BE2C (cell line): ENCODE data around the gene ANO8.
A peak's percentile ranks its signal among the peaks of the same experiment; 100 is the strongest.

Experiments
- DNase-seq: peaks from one replicate; pipeline ENCODE4 v3.0.0-alpha.2; 2020
- H3K27me3 ChIP-seq: fragments of 250-450 bp; sonication (Bioruptor Pico); 2 replicates; pipeline ENCODE4 v1.5.1; 2020; ENCODE audit warnings: mild to moderate bottlenecking
- H3K36me3 ChIP-seq: fragments of 250-450 bp; sonication (Bioruptor Pico); 2 replicates; pipeline ENCODE4 v1.5.1; 2020; ENCODE audit warnings: mild to moderate bottlenecking
- H3K4me1 ChIP-seq: fragments of 250-450 bp; sonication (Bioruptor Pico); 2 replicates; pipeline ENCODE4 v1.5.1; 2020
- H3K4me3 ChIP-seq: 2 replicates; pipeline ENCODE4 v1.5.1; 2011; ENCODE audit warnings: low read depth, low read length
- H3K9me3 ChIP-seq: fragments of 250-450 bp; sonication (Bioruptor Pico); 2 replicates; pipeline ENCODE4 v1.5.1; 2020
- CTCF ChIP-seq: IDR thresholded peaks from 2 replicates; pipeline ENCODE4 v1.5.1; 2012; ENCODE audit warnings: mild to moderate bottlenecking, low read depth, low read length

The ANO8 gene

GRCh38 chr19:17347361-17347760 is 12.7 kb upstream of the ANO8 start:
- no peak for DNase-seq
- Histone ChIP-seq H3K4me1 (no peaks in the 10 kb centered on the region), H3K27me3 (no peaks in the 10 kb centered on the region), H3K36me3 (no peaks in the 10 kb centered on the region), H3K4me3 (no peak overlapping the region), H3K9me3 (no peaks in the 10 kb centered on the region)
- TF ChIP-seq CTCF, result no peak

- peak; percentile 78 for DNase-seq
- no peaks in the 10 kb centered on the region for H3K27me3 ChIP-seq
- H3K4me1 ChIP-seq, result no peaks in the 10 kb centered on the region
Observed at GRCh38 chr19:17346109-17346671, 11.5 kb upstream of the ANO8 start.

GRCh38 chr19:17341845-17342244 is 7.2 kb upstream of the ANO8 start:
- H3K4me3 ChIP-seq, result no peak overlapping the region
- TF ChIP-seq CTCF, result no peak
- no peak for DNase-seq
- H3K36me3 ChIP-seq, result no peaks in the 10 kb centered on the region; the same call in 1 of the 2 replicates
- H3K27me3 ChIP-seq, result no peaks in the 10 kb centered on the region
- no peaks in the 10 kb centered on the region for H3K9me3 ChIP-seq
- no peaks in the 10 kb centered on the region for H3K4me1 ChIP-seq

More at GRCh38 chr19:17346109-17346671, 11.5 kb upstream of the ANO8 start:
- TF ChIP-seq CTCF, result peak; percentile 87
- Histone ChIP-seq H3K36me3 (no peaks in the 10 kb centered on the region; the same call in 1 of the 2 replicates), H3K4me3 (no peak overlapping the region), H3K9me3 (no peaks in the 10 kb centered on the region)

- no peaks in the 10 kb centered on the region for H3K4me1 ChIP-seq
- TF ChIP-seq CTCF, result no peak
- H3K36me3 ChIP-seq, result no peaks in the 10 kb centered on the region; the same call in 1 of the 2 replicates
- H3K4me3 ChIP-seq, result no peak overlapping the region
- H3K9me3 ChIP-seq, result no peaks in the 10 kb centered on the region
- no peaks in the 10 kb centered on the region for H3K27me3 ChIP-seq
- no peak for DNase-seq
Observed at GRCh38 chr19:17341386-17341785, 6.7 kb upstream of the ANO8 start.

GRCh38 chr19:17340871-17341357 is 6.3 kb upstream of the ANO8 start:
- Histone ChIP-seq H3K36me3 (no peaks in the 10 kb centered on the region; the same call in 1 of the 2 replicates), H3K27me3 (no peaks in the 10 kb centered on the region), H3K9me3 (no peaks in the 10 kb centered on the region), H3K4me1 (no peaks in the 10 kb centered on the region), H3K4me3 (no peak overlapping the region)
- DNase-seq, result no peak
- no peak for TF ChIP-seq CTCF

GRCh38 chr19:17340302-17340870 is 5.7 kb upstream of the ANO8 start:
- no peak for TF ChIP-seq CTCF
- Histone ChIP-seq H3K9me3 (no peaks in the 10 kb centered on the region), H3K27me3 (no peaks in the 10 kb centered on the region), H3K4me1 (no peaks in the 10 kb centered on the region), H3K36me3 (no peaks in the 10 kb centered on the region; the same call in 1 of the 2 replicates), H3K4me3 (no peak overlapping the region)
- no peak for DNase-seq
